Natural killer cell (primary cell): Measurements from ENCODE around the gene PTX4. TPM values are rescaled to one million over a fixed set of nuclear protein-coding genes. Genes with fewer than 3 reads are reported as not detected.
"Not testable (repeated sequence)": the region's sequence is repeated elsewhere in the genome, so short reads cannot be mapped to it uniquely, and the experiment has no call there.

Experiments used
- ATAC-seq, 3 donors: fragments of 150-1000 bp in 2 of 3; fragments of 200-7000 bp in 1 of 3; cut with Tn5 transposase; 1 replicate in 1 of 3; 2 replicates in 2 of 3; pipeline ENCODE4 v1.10.0; 2021; ENCODE audit warnings: mild to moderate bottlenecking in 2 of 3, moderate library complexity in 2 of 3
- DNase-seq, 2 donors: peaks; one replicate each; pipeline versions ENCODE4 v3.0.0 to v3.0.0-alpha.2; 2013 to 2021; ENCODE audit warnings: mixed read lengths in 1 of 2
- H3K27ac ChIP-seq: one replicate; pipeline ENCODE4 v1.5.1; 2013; ENCODE audit warnings: mild to moderate bottlenecking, low read length
- H3K27me3 ChIP-seq: one replicate; pipeline ENCODE4 v1.6.1; 2013; ENCODE audit warnings: low read length; ENCODE audit not compliant: control insufficient read depth, insufficient read depth
- H3K36me3 ChIP-seq: one replicate; pipeline ENCODE4 v1.6.1; 2013; ENCODE audit warnings: low read length; ENCODE audit not compliant: control insufficient read depth, insufficient read depth
- H3K4me1 ChIP-seq: one replicate; pipeline ENCODE4 v1.6.1; 2013; ENCODE audit warnings: low read length; ENCODE audit not compliant: control insufficient read depth, insufficient read depth
- H3K4me3 ChIP-seq: one replicate; pipeline ENCODE4 v1.5.1; 2013; ENCODE audit warnings: low read length
- H3K9me3 ChIP-seq: one replicate; pipeline ENCODE4 v1.6.1; 2013; ENCODE audit warnings: low read length; ENCODE audit not compliant: control insufficient read depth, insufficient read depth
- H3K27ac Mint-ChIP-seq, 2 donors: one replicate each; pipeline ENCODE4 v1.8.0; 2022; ENCODE audit warnings: mild to moderate bottlenecking in 2 of 2, mixed read lengths in 2 of 2, moderate library complexity in 1 of 2
- H3K27me3 Mint-ChIP-seq, 2 donors: one replicate each; pipeline ENCODE4 v1.8.0; 2022; ENCODE audit warnings: low read depth in 2 of 2, mixed read lengths in 2 of 2
- H3K36me3 Mint-ChIP-seq: one replicate; pipeline ENCODE4 v1.8.0; 2022; ENCODE audit warnings: mixed read lengths
- H3K4me1 Mint-ChIP-seq, 2 donors: one replicate each; pipeline ENCODE4 v1.8.0; 2022; ENCODE audit warnings: mixed read lengths in 2 of 2
- H3K4me3 Mint-ChIP-seq: one replicate; pipeline ENCODE4 v1.8.0; 2022; ENCODE audit warnings: mild to moderate bottlenecking, moderate library complexity, mixed read lengths
- H3K9me3 Mint-ChIP-seq, 2 donors: one replicate each; pipeline ENCODE4 v1.8.0; 2022; ENCODE audit warnings: mixed read lengths in 2 of 2
- WGBS: methylation state at CpG from one replicate; pipeline ENCODE4 v1.1.7; 2013; ENCODE audit warnings: missing lambda C conversion rate; ENCODE audit not compliant: insufficient coverage; 5-methylcytosine and 5-hydroxymethylcytosine counted together
- intact Hi-C: fragments of 100-400 bp; cut with micrococcal nuclease; formaldehyde crosslinking; loops from one replicate; pipeline ENCODE4 v1.14.2; 2022
- total RNA-seq, 4 donors: library from RNA; stranded (reverse); fragments of 120-200 nt in 1 of 4; gene quantifications; one replicate each; pipeline versions ENCODE4 v1.2.3 to v1.2.4, GENCODE V29; 2013 to 2022
- TF ChIP-seq, protein P1 (sequence below): fragments of 200-600 bp; IDR thresholded peaks from one replicate; pipeline ENCODE4 v1.8.0; 2022; ENCODE audit warnings: antibody characterized with exemption

The PTX4 gene
- total RNA-seq, 3 donors from 2014 or later (not counting 1 experiment from before 2014, with no cell fraction given): 0.31 TPM; not detected in 2

DNA sequence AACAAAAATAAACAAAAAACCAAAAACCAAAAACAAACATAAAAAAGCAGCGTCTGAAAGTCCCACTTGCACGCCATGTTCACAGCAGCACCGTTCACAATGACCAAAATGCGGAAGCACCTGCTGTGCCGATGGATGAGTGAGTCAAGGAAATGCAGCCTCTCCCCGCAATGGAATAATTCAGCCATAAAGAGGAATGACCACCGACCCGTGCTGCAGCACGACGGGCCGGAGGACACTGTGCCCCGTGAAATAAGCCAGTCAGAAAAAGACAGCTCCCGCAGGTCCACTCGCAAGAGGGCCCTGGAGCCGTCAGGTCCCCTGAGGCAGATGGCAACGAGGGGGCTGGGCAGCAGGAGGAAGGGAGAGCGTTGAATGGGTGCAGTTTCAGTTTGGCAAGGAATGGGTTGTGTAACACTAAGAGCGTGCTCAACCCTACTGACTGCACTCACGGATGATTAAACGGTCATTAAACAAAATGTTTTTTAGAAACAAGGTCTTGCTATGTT lies 19.0 kb downstream of the PTX4 start:
- peaks cover 15 to 42% of the 10 kb centered on the region in 2 donors for H3K4me1 Mint-ChIP-seq
- intact Hi-C loops: no loop called here
- H3K27me3 Mint-ChIP-seq: no peaks in the 10 kb centered on the region
- DNase-seq (no peak), ATAC-seq (peak in 2 of 3 donors; percentile 29 to 45)
- Histone ChIP-seq H3K9me3 (no peaks in the 10 kb centered on the region), H3K4me1 (peaks cover 36% of the 10 kb centered on the region), H3K27ac (peak overlapping the region; percentile 66), H3K27me3 (no peaks in the 10 kb centered on the region), H3K4me3 (no peak overlapping the region), H3K36me3 (no peaks in the 10 kb centered on the region)
- peak overlapping the region; percentile 38 for H3K4me3 Mint-ChIP-seq
- WGBS: 73% methylated on average over 20 of the region's 20 CpGs
- H3K36me3 Mint-ChIP-seq: no peaks in the 10 kb centered on the region
- H3K27ac Mint-ChIP-seq: peak overlapping the region in 1 of 2 donors; percentile 79
- TF ChIP-seq, protein P1, sequence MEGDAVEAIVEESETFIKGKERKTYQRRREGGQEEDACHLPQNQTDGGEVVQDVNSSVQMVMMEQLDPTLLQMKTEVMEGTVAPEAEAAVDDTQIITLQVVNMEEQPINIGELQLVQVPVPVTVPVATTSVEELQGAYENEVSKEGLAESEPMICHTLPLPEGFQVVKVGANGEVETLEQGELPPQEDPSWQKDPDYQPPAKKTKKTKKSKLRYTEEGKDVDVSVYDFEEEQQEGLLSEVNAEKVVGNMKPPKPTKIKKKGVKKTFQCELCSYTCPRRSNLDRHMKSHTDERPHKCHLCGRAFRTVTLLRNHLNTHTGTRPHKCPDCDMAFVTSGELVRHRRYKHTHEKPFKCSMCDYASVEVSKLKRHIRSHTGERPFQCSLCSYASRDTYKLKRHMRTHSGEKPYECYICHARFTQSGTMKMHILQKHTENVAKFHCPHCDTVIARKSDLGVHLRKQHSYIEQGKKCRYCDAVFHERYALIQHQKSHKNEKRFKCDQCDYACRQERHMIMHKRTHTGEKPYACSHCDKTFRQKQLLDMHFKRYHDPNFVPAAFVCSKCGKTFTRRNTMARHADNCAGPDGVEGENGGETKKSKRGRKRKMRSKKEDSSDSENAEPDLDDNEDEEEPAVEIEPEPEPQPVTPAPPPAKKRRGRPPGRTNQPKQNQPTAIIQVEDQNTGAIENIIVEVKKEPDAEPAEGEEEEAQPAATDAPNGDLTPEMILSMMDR: no peak
- no peaks in the 10 kb centered on the region for H3K9me3 Mint-ChIP-seq

DNA sequence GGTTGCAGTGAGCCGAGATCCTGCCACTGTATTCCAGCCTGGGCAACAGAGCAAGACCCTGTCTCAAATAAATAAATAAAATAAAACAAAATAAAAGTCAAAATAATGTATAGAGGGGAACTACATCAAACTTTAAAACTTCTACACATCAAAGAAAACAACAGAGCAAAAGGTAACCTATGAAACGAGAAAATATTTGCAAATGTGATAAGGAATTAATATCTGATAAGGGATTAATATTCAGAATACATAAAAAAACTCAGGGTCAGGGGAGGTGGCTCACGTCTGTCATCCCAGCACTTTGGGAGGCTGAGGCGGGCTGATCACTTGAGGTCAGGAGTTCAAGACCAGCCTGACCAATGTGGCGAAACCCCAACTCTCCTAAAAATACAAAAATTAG lies 19.6 kb downstream of the PTX4 start:
- WGBS: 96% methylated on average over 4 of the region's 5 CpGs
- H3K9me3 ChIP-seq, H3K4me3 ChIP-seq, ATAC-seq, H3K36me3 ChIP-seq, H3K36me3 Mint-ChIP-seq, H3K27me3 Mint-ChIP-seq, intact Hi-C loops, H3K27ac Mint-ChIP-seq, H3K27me3 ChIP-seq, H3K4me3 Mint-ChIP-seq, H3K9me3 Mint-ChIP-seq, DNase-seq: not testable (repeated sequence)
- Histone ChIP-seq H3K4me1 (peaks cover 33% of the 10 kb centered on the region), H3K27ac (peak overlapping the region; percentile 66)
- H3K4me1 Mint-ChIP-seq: peaks cover 15 to 42% of the 10 kb centered on the region in 2 donors

DNA sequence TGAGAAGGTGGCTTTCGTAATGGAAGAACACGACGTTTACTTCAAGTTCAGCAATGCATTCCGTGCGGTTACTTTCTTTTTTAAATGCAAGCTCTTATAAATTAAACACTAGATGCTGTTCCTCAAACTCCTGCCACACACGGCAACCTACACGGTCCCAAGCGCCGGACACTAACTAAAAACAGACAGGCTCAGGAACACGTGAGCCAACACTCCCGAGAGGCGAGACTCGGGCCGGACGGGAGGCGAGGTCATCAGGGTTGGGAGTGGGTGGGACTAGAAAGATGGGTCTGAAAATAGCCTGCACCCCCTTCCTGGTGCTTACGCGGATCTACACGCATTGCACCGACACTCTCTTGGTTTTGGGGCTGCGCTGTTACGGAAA lies 20.3 kb downstream of the PTX4 start:
- no peak overlapping the region for H3K27ac Mint-ChIP-seq
- 93% methylated on average over 22 of the region's 22 CpGs for WGBS

DNA sequence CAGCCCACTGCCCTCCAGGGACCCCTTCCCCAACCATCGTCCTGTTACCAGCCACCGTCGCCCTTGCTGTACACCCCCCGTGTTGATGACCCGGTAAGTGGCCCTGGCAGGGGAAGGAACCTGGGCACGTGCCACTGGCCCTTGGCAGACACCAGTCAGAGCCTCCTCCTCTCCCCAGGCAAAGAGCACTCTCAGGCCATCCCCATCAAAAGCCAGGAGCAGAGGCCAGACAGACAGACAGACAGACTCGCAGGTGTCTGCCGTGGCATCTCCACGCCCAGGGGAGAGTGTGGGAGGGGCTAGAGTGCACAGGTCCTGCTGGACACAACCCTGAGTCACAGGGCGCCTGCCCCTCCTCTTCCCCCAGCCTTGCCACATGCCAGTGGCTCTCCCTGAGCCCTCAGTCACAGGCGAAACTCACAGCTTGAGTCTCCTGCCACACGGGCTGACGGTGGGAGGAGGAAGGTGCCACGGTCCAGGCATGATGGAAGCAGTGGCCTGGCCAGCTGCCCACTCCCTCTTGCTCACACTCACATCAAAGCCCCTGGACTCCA lies 21.7 kb downstream of the PTX4 start:
- Mint-ChIP-seq H3K36me3 (no peaks in the 10 kb centered on the region), H3K9me3 (no peaks in the 10 kb centered on the region), H3K27me3 (no peaks in the 10 kb centered on the region), H3K4me1 (peaks cover 15 to 36% of the 10 kb centered on the region in 2 donors), H3K27ac (no peak overlapping the region), H3K4me3 (no peak overlapping the region)
- Histone ChIP-seq H3K27ac (no peak overlapping the region), H3K36me3 (peaks cover 2% of the 10 kb centered on the region), H3K27me3 (no peaks in the 10 kb centered on the region), H3K4me1 (peaks cover 25% of the 10 kb centered on the region), H3K9me3 (no peaks in the 10 kb centered on the region), H3K4me3 (no peak overlapping the region)
- intact Hi-C loops: no loop called here
- TF ChIP-seq, protein P1: no peak
- ATAC-seq (no peak), DNase-seq (no peak)
- 83% methylated on average over 14 of the region's 14 CpGs for WGBS

More for the DNA sequence above, 20.3 kb downstream of the PTX4 start:
- Mint-ChIP-seq H3K9me3 (no peaks in the 10 kb centered on the region), H3K4me1 (peaks cover 15 to 42% of the 10 kb centered on the region in 2 donors), H3K4me3 (no peak overlapping the region), H3K27me3 (no peaks in the 10 kb centered on the region), H3K36me3 (no peaks in the 10 kb centered on the region)
- intact Hi-C loops: no loop called here
- ATAC-seq (no peak), DNase-seq (no peak)
- Histone ChIP-seq H3K4me1 (peaks cover 27% of the 10 kb centered on the region), H3K27me3 (no peaks in the 10 kb centered on the region), H3K36me3 (peaks cover 2% of the 10 kb centered on the region), H3K27ac (no peak overlapping the region), H3K4me3 (no peak overlapping the region), H3K9me3 (no peaks in the 10 kb centered on the region)
- TF ChIP-seq, protein P1: no peak
